ENCODE data around the gene TOR1AIP1.

The TOR1AIP1 gene

DNA sequence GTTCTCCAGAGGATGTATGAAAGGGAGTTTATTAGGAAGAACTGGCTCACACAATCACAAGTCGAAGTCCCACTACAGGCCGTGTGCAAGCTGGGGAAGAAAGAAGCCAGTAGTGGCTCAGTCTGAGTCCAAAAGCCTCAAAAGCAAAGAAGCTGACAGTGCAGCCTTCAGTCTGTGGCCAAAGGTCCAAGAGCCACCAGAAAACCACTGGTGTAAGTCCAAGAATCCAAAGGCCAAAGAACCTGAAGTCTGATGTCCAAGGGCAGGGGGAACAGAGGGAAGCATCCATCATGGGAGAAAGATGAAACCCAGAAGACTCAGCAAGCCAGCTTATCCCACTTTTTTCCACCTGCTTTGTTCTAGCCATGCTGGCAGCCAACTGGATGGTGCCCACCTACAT, 51.1 kb downstream of the TOR1AIP1 start:
- Histone ChIP-seq H3K27ac (ENCODE audit: poor library complexity, severe bottlenecking) (no peak overlapping the region), H3K27me3 (ENCODE audit: insufficient read depth, poor library complexity, severe bottlenecking) (no peaks in the 10 kb centered on the region)

DNA sequence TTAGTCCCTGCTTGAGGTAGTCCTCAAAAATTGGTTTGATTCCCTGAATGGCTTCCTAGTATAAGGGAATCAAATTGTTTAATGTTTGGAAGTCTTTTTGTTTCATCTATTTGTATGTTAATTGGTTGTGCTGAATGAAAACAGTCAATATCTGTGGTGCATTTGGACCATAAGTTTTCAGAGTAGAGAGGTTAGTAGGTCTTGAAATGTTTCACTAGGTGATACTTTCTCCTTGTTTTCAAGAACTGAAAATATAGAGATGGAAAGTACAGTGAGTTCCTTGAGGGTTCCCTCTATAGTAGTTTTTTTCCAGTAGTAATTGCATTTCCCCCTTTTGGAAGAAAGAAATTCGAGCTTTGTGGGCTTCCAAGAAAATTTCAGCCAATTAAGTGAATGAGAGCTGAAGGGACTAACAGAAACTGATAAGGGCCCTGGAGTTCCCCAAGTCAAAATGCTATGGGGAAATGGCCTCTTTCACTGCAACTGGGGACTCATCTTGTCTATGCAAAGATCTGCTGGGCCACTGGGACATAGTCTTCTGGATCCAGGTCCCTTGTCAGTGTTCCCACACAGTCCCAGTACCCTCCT, 53.9 kb downstream of the TOR1AIP1 start:
- H3K4me1 ChIP-seq (ENCODE audit: insufficient read depth, poor library complexity, severe bottlenecking), result peaks cover 2% of the 10 kb centered on the region
- no peak for ATAC-seq (ENCODE audit: low read depth)
- peaks cover 2% of the 10 kb centered on the region for H3K9me3 ChIP-seq (ENCODE audit: severe bottlenecking)
- H3K27me3 ChIP-seq (ENCODE audit: insufficient read depth, poor library complexity, severe bottlenecking), result no peaks in the 10 kb centered on the region
- H3K36me3 ChIP-seq (ENCODE audit: low read depth), result no peaks in the 10 kb centered on the region
- TF ChIP-seq, protein P1, sequence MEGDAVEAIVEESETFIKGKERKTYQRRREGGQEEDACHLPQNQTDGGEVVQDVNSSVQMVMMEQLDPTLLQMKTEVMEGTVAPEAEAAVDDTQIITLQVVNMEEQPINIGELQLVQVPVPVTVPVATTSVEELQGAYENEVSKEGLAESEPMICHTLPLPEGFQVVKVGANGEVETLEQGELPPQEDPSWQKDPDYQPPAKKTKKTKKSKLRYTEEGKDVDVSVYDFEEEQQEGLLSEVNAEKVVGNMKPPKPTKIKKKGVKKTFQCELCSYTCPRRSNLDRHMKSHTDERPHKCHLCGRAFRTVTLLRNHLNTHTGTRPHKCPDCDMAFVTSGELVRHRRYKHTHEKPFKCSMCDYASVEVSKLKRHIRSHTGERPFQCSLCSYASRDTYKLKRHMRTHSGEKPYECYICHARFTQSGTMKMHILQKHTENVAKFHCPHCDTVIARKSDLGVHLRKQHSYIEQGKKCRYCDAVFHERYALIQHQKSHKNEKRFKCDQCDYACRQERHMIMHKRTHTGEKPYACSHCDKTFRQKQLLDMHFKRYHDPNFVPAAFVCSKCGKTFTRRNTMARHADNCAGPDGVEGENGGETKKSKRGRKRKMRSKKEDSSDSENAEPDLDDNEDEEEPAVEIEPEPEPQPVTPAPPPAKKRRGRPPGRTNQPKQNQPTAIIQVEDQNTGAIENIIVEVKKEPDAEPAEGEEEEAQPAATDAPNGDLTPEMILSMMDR (IDR thresholded peaks at IDR 0.05; ENCODE audit: poor library complexity, severe bottlenecking), result no peak
- no peak overlapping the region for H3K27ac ChIP-seq (ENCODE audit: poor library complexity, severe bottlenecking)
- no peak for DNase-seq (ENCODE audit: low spot score)
- no peak overlapping the region for H3K4me3 ChIP-seq (ENCODE audit: severe bottlenecking)

More for the DNA sequence above, 51.1 kb downstream of the TOR1AIP1 start:
- Histone ChIP-seq H3K9me3 (ENCODE audit: severe bottlenecking) (no peaks in the 10 kb centered on the region), H3K36me3 (ENCODE audit: low read depth) (no peaks in the 10 kb centered on the region), H3K4me3 (ENCODE audit: severe bottlenecking) (no peak overlapping the region), H3K4me1 (ENCODE audit: insufficient read depth, poor library complexity, severe bottlenecking) (no peaks in the 10 kb centered on the region)
- TF ChIP-seq, protein P1 (IDR thresholded peaks at IDR 0.05; ENCODE audit: poor library complexity, severe bottlenecking), result no peak
- DNase-seq (ENCODE audit: low spot score) (no peak), ATAC-seq (ENCODE audit: low read depth) (no peak)

DNA sequence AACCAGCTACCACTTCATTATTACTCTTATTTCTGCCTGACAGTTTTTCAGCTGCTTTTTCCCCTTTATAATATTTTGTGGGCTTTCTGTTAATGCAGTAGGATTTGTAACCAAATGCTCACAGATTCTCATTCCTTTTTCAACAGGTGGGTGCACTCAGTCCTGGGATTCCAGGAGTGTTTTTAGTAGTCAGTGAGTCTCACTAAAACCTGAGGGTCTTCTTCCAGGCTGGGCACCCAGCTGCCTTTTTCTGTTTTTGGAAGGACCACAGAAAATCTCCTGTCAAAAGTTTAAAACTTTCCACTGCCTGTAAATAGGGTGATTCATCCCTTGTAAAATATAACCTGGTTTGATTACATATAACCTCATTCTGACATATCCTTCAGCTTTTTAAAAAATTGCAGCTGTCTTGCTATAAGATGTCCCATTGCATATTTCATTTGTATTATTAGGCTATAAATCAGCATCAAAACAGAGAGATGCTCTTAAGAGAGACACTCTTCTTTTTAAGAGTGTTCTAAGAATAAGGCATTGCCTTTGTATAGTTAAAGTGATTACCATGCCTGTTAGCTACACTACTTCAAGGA, 55.7 kb downstream of the TOR1AIP1 start:
- Histone ChIP-seq H3K36me3 (ENCODE audit: low read depth) (no peaks in the 10 kb centered on the region), H3K27ac (ENCODE audit: poor library complexity, severe bottlenecking) (no peak overlapping the region), H3K27me3 (ENCODE audit: insufficient read depth, poor library complexity, severe bottlenecking) (no peaks in the 10 kb centered on the region), H3K4me3 (ENCODE audit: severe bottlenecking) (no peak overlapping the region), H3K9me3 (ENCODE audit: severe bottlenecking) (peaks cover 2% of the 10 kb centered on the region), H3K4me1 (ENCODE audit: insufficient read depth, poor library complexity, severe bottlenecking) (peaks cover 2% of the 10 kb centered on the region)
- ATAC-seq (ENCODE audit: low read depth) (no peak), DNase-seq (ENCODE audit: low spot score) (no peak)
- TF ChIP-seq, protein P1 (IDR thresholded peaks at IDR 0.05; ENCODE audit: poor library complexity, severe bottlenecking), result no peak

DNA sequence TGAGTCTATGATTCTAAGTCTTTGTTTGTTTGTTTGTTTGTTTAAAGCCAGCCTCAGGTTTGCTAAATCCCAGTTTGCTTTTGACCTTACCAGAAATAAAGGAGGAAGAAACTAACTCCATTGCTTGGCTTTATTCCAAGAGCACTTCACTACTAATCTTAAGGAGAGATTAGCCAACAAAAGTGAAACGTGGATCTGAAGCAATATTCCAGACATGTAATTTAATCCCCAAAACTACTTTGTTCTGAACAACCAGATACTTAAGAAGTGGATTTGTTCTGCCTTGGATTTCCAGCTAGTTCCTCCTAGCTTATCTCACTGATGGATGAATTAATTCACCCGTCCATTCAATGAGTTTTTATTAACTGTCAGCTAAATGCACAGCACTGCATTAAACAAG, 56.7 kb downstream of the TOR1AIP1 start:
- H3K4me1 ChIP-seq (ENCODE audit: insufficient read depth, poor library complexity, severe bottlenecking), result peaks cover 2% of the 10 kb centered on the region
- ATAC-seq (ENCODE audit: low read depth) (no peak), DNase-seq (ENCODE audit: low spot score) (no peak)
- no peak overlapping the region for H3K4me3 ChIP-seq (ENCODE audit: severe bottlenecking)
- H3K9me3 ChIP-seq (ENCODE audit: severe bottlenecking), result peaks cover 2% of the 10 kb centered on the region
- H3K27me3 ChIP-seq (ENCODE audit: insufficient read depth, poor library complexity, severe bottlenecking), result no peaks in the 10 kb centered on the region
- no peaks in the 10 kb centered on the region for H3K36me3 ChIP-seq (ENCODE audit: low read depth)
- TF ChIP-seq, protein P1 (IDR thresholded peaks at IDR 0.05; ENCODE audit: poor library complexity, severe bottlenecking), result no peak
- no peak overlapping the region for H3K27ac ChIP-seq (ENCODE audit: poor library complexity, severe bottlenecking)

DNA sequence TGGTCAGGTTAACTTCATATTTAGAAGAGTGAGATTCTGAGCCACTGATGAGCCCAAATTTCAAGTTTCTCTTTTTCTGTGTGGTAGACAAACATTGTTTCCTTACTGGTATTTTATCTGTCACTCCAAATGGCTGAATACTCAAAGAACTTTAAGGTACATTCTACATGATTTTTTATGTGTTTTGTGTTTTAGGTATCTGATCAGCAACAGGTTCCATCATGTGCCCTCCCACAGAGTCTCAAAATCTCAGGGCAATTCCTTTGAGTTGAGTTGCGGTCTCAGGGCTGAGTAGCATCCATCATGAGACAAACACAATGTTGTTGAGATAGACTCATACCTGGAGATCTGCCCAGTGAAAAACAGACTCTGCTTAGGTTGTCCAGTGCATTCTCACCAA, 57.9 kb downstream of the TOR1AIP1 start:
- Histone ChIP-seq H3K27me3 (ENCODE audit: insufficient read depth, poor library complexity, severe bottlenecking) (no peaks in the 10 kb centered on the region), H3K27ac (ENCODE audit: poor library complexity, severe bottlenecking) (no peak overlapping the region), H3K36me3 (ENCODE audit: low read depth) (no peaks in the 10 kb centered on the region), H3K9me3 (ENCODE audit: severe bottlenecking) (peaks cover 2% of the 10 kb centered on the region), H3K4me1 (ENCODE audit: insufficient read depth, poor library complexity, severe bottlenecking) (peaks cover 2% of the 10 kb centered on the region), H3K4me3 (ENCODE audit: severe bottlenecking) (no peak overlapping the region)
- TF ChIP-seq, protein P1 (IDR thresholded peaks at IDR 0.05; ENCODE audit: poor library complexity, severe bottlenecking), result no peak
- no peak for ATAC-seq (ENCODE audit: low read depth)
- DNase-seq (ENCODE audit: low spot score), result no peak

Measured in RWPE2 (cell line).